ENCODE measurements around the gene CLSTN1. TPM values are rescaled to one million over a fixed set of nuclear protein-coding genes. Genes with fewer than 3 reads are reported as not detected.

Gene CLSTN1
- total and polyA plus RNA-seq, 8 donors: 73.1 to 120 (median 107) TPM

DNA sequence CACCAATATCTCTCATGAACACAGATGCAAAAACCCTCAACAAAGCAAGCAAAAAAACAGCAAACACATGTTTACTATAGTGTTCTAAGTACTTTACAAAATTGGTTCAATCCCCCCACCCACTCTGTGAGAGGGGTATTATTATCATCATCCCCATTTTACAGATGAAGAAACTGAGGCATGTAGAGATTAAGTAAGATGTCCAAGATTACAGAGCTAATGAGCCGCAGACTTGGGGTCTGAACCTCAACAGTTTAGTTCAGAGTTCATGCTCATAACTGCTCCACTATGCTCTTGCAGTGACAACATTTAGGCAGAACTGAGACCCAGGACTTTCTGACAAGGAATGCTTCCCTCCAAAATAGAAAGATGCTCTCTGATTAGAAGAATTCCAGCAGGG lies 21.9 kb downstream of the CLSTN1 start:
- ATAC-seq (no peak), DNase-seq (no peak)
- intact Hi-C loops (cut with DNase I): no loop called here
- H3K27ac ChIP-seq: no peak overlapping the region
- no peaks in the 10 kb centered on the region for H3K27me3 ChIP-seq
- no peaks in the 10 kb centered on the region for H3K9me3 ChIP-seq
- no peak overlapping the region for H3K4me3 ChIP-seq
- H3K4me1 ChIP-seq: peaks cover 0 to 11% of the 10 kb centered on the region in 2 donors
- no peaks in the 10 kb centered on the region for H3K36me3 ChIP-seq
- no peak for TF ChIP-seq CTCF (IDR thresholded peaks at IDR 0.05)

DNA sequence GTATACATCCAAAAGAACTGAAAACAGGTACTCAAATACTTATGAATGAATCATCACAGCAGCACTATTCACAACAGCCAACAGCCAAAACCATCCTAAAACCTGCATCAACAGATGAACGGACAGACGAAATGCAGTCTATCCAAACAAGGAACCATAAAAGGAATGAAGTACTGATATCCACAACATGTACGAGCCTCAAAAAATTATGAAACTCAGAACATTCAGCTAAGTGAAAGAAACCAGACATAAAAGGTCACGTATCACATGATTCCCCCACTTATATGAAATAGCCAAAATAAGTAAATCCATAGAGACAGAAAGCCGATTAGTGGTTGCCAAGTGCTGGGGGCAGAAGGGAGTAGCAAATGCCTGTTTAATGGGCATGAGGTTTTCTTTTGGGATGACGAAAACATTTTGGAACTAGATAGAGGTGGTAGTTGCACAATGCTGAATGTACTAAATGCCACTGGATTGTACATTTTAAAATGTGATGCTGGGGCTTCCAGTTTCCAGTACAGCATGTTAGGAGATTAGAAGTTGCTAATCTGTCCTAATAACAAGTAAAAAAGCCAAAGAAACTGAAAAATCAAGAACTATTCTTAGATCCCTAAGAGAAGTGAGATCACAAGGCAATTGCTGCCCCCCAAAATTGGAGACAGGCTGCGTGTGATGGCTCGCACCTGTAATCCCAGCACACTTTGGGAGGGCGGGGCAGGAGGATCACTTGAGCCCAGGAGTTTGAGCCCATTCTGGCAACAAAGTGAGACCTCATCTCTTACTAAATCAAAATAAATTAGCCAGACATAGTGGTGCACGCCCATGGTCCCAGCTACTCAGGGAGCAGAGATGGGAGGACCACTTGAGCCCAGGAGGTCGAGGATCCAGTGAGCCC lies 25.3 kb downstream of the CLSTN1 start:
- Histone ChIP-seq H3K4me1 (peaks cover 0 to 11% of the 10 kb centered on the region in 2 donors), H3K9me3 (no peaks in the 10 kb centered on the region), H3K27ac (peak overlapping the region in 1 of 2 donors; percentile 33), H3K4me3 (no peak overlapping the region), H3K27me3 (no peaks in the 10 kb centered on the region), H3K36me3 (no peaks in the 10 kb centered on the region)
- ATAC-seq (peak; percentile 42), DNase-seq (peak in 2 of 4 donors; percentile 39 to 64)
- TF ChIP-seq CTCF (IDR thresholded peaks at IDR 0.05): no peak
- intact Hi-C loops (cut with DNase I): no loop called here

GRCh38 chr1:9797049-9797448 lies 26.7 kb downstream of the CLSTN1 start:
- Histone ChIP-seq H3K4me3 (no peak overlapping the region), H3K27ac (no peak overlapping the region), H3K9me3 (no peaks in the 10 kb centered on the region), H3K4me1 (peaks cover 0 to 11% of the 10 kb centered on the region in 2 donors), H3K36me3 (no peaks in the 10 kb centered on the region), H3K27me3 (no peaks in the 10 kb centered on the region)
- intact Hi-C loops (cut with DNase I): no loop called here
- ATAC-seq: no peak
- DNase-seq: no peak
- no peak for TF ChIP-seq CTCF (IDR thresholded peaks at IDR 0.05)

GRCh38 chr1:9794081-9794480 lies 29.7 kb downstream of the CLSTN1 start:
- Histone ChIP-seq H3K27ac (no peak overlapping the region), H3K9me3 (no peaks in the 10 kb centered on the region), H3K36me3 (no peaks in the 10 kb centered on the region), H3K27me3 (no peaks in the 10 kb centered on the region), H3K4me3 (no peak overlapping the region), H3K4me1 (peaks cover 0 to 10% of the 10 kb centered on the region in 2 donors)
- no peak for DNase-seq
- no peak for ATAC-seq
- TF ChIP-seq CTCF (IDR thresholded peaks at IDR 0.05): no peak
- intact Hi-C loops (cut with DNase I): no loop called here

- intact Hi-C loops (cut with DNase I): no loop called here
- Histone ChIP-seq H3K9me3 (no peaks in the 10 kb centered on the region), H3K4me3 (no peak overlapping the region), H3K27ac (no peak overlapping the region), H3K27me3 (no peaks in the 10 kb centered on the region), H3K4me1 (peaks cover 0 to 2% of the 10 kb centered on the region in 2 donors), H3K36me3 (no peaks in the 10 kb centered on the region)
- TF ChIP-seq CTCF (IDR thresholded peaks at IDR 0.05): no peak
- ATAC-seq: no peak
- DNase-seq: no peak
Measured at GRCh38 chr1:9793291-9793690, 30.5 kb downstream of the CLSTN1 start.
